Esophagus squamous epithelium (tissue), 5 donors: ENCODE results near the gene SIX2. TPM values are rescaled to one million over a fixed set of nuclear protein-coding genes. Genes with fewer than 3 reads are reported as not detected.

Experiments
- DNase-seq: peaks from one replicate; lab custom pipeline; 2025; lab: John Stamatoyannopoulos, UW
- H3K27ac ChIP-seq, 4 donors: fragments of 200-600 bp; sonication (generic); one replicate each; pipeline ENCODE4 v1.5.1; 2016 to 2019; ENCODE audit warnings: mild to moderate bottlenecking in 1 of 4
- H3K27me3 ChIP-seq, 4 donors: fragments of 200-600 bp; sonication (generic); 1 replicate in 3 of 4; 2 replicates in 1 of 4; pipeline versions ENCODE4 v1.5.1 to v1.6.0; 2017 to 2021; ENCODE audit warnings: antibody characterized with exemption in 1 of 4
- H3K36me3 ChIP-seq, 3 donors: fragments of 200-600 bp; sonication (generic); one replicate each; pipeline ENCODE4 v1.5.1; 2016 to 2019
- H3K4me1 ChIP-seq, 3 donors: fragments of 200-600 bp; sonication (generic); one replicate each; pipeline ENCODE4 v1.5.1; 2017 to 2019
- H3K4me3 ChIP-seq, 4 donors: fragments of 200-600 bp; sonication (generic); 1 replicate in 3 of 4; 2 replicates in 1 of 4; pipeline ENCODE4 v1.5.1; 2016 to 2019; ENCODE audit warnings: mild to moderate bottlenecking in 2 of 4, moderate library complexity in 1 of 4
- H3K9me3 ChIP-seq, 3 donors: fragments of 200-600 bp; sonication (generic); one replicate each; pipeline ENCODE4 v1.5.1; 2016 to 2019
- POLR2A ChIP-seq, 4 donors: fragments of 450-650 bp; IDR thresholded peaks; one replicate each; pipeline ENCODE4 v1.6.1; 2017; ENCODE audit warnings: antibody characterized with exemption in 4 of 4, mild to moderate bottlenecking in 4 of 4, moderate library complexity in 3 of 4
- WGBS, 2 donors: methylation state at CpG; one replicate each; pipeline ENCODE4 v1.1.5; 2018; 5-methylcytosine and 5-hydroxymethylcytosine counted together
- intact Hi-C: fragments of 100-400 bp; cut with DNase I; formaldehyde crosslinking; loops from one replicate; pipeline ENCODE4 v1.15.0; 2022
- total RNA-seq, 4 donors: library from RNA; depleted of rRNA; stranded (reverse); fragments of >200 nt; gene quantifications; one replicate each; pipeline ENCODE4 v1.1.0, GENCODE V29; 2016
- TF ChIP-seq, protein P1 (sequence below), 6 experiments: fragments of 450-650 bp in 4 of 6; fragments of 200-600 bp in 2 of 6; sonication (generic) in 2 of 6; IDR thresholded peaks; one replicate each; pipeline ENCODE4 v1.5.1; 2016 to 2019; ENCODE audit warnings: antibody characterized with exemption in 6 of 6, mild to moderate bottlenecking in 4 of 6, moderate library complexity in 4 of 6
- donor health status: DM: yes; HTN: yes; CAD: no.

SIX2 gene
- total RNA-seq, 4 donors from 2014 or later: 0.19 TPM; not detected in 3

DNA sequence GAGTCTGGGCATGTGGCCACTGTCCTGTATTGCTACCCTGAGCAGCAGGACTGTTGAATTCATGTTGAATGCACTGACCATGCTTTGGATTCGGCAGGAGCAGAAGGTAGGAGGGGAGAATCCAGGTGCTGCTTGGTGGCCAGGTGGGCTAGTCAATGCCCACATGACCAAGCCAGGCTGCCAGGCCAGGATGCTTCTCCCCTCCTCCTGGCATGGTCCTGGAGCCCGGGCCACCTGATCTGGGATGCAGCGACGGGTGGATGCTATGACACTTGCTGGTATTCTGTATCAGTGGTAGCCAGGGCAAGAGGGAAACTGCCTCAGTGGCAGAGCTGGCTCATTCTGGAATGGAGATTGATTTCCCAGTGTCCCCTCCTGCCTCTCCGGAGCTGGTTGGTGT is 14.8 kb upstream of the SIX2 start:
- WGBS, 2 donors: 79 to 85% methylated on average over 4 to 5 of the region's 5 CpGs
- TF ChIP-seq POLR2A (IDR thresholded peaks at IDR 0.05): no peak
- TF ChIP-seq, protein P1, sequence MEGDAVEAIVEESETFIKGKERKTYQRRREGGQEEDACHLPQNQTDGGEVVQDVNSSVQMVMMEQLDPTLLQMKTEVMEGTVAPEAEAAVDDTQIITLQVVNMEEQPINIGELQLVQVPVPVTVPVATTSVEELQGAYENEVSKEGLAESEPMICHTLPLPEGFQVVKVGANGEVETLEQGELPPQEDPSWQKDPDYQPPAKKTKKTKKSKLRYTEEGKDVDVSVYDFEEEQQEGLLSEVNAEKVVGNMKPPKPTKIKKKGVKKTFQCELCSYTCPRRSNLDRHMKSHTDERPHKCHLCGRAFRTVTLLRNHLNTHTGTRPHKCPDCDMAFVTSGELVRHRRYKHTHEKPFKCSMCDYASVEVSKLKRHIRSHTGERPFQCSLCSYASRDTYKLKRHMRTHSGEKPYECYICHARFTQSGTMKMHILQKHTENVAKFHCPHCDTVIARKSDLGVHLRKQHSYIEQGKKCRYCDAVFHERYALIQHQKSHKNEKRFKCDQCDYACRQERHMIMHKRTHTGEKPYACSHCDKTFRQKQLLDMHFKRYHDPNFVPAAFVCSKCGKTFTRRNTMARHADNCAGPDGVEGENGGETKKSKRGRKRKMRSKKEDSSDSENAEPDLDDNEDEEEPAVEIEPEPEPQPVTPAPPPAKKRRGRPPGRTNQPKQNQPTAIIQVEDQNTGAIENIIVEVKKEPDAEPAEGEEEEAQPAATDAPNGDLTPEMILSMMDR (IDR thresholded peaks at IDR 0.05): no peak
- H3K4me3 ChIP-seq: no peak overlapping the region
- peaks cover 0 to 7% (median 0%) of the 10 kb centered on the region in 3 donors for H3K4me1 ChIP-seq
- no peak overlapping the region for H3K27ac ChIP-seq
- H3K36me3 ChIP-seq: no peaks in the 10 kb centered on the region
- H3K9me3 ChIP-seq: no peaks in the 10 kb centered on the region
- intact Hi-C loops: no loop called here
- H3K27me3 ChIP-seq: peaks cover 0 to 62% (median 0%) of the 10 kb centered on the region in 4 donors
- DNase-seq: no peak

DNA sequence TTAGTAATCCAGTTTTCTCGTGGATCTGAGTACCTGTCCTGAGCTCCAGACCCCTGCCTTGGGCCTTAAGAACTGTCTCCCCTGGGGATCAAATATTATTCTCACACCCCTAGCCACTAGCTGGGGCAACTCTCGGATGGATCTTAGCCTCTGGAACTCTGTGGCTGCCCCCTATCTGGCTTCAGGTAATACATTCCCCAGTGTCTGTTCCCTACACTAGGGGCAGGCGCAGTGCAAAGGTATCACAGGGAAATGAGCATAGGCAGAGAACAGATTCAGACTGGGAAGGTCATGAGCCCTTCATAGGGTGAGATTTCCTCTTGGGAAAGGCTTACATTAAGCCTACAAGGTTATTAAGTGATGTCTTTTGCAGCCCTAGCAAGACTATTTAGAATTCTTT is 11.2 kb upstream of the SIX2 start:
- DNase-seq: no peak
- 75 to 87% methylated on average over 3 of the region's 3 CpGs for WGBS, 2 donors
- intact Hi-C loops: no loop called here
- no peak overlapping the region for H3K27ac ChIP-seq
- no peaks in the 10 kb centered on the region for H3K9me3 ChIP-seq
- H3K27me3 ChIP-seq: peaks cover 0 to 73% (median 0%) of the 10 kb centered on the region in 4 donors
- H3K36me3 ChIP-seq: no peaks in the 10 kb centered on the region
- no peak for TF ChIP-seq POLR2A (IDR thresholded peaks at IDR 0.05)
- TF ChIP-seq, protein P1 (IDR thresholded peaks at IDR 0.05): no peak
- no peak overlapping the region for H3K4me3 ChIP-seq
- H3K4me1 ChIP-seq: peaks cover 0 to 7% (median 0%) of the 10 kb centered on the region in 3 donors

DNA sequence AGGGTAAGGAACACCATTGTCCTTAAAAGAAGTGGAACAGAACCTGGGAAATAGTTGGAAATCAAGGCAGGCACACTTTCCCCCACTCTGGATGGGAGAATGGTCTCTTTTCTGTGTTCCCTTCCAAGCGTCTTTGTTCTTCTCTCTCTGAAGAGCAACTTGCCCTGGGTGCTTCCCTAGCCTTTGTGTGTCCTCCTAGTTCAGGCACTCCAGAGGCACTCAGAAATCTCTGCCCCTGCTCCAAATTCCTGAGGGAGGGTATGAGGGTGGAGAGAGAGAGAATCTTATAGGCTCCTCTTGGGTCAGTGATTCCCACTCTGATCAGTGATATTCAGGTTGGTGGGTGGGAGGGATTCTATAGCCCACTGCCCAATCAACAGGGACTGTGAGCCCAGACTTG is 8.8 kb upstream of the SIX2 start:
- Histone ChIP-seq H3K27me3 (peaks cover 9 to 92% (median 13%) of the 10 kb centered on the region in 4 donors), H3K9me3 (no peaks in the 10 kb centered on the region), H3K36me3 (no peaks in the 10 kb centered on the region), H3K4me3 (no peak overlapping the region), H3K27ac (no peak overlapping the region), H3K4me1 (peaks cover 9 to 16% (median 11%) of the 10 kb centered on the region in 3 donors)
- intact Hi-C loops: no loop called here
- TF ChIP-seq, protein P1 (IDR thresholded peaks at IDR 0.05): no peak
- no peak for TF ChIP-seq POLR2A (IDR thresholded peaks at IDR 0.05)
- DNase-seq: no peak
- WGBS, 2 donors: 64 to 73% methylated on average over 1 of the region's 1 CpG

DNA sequence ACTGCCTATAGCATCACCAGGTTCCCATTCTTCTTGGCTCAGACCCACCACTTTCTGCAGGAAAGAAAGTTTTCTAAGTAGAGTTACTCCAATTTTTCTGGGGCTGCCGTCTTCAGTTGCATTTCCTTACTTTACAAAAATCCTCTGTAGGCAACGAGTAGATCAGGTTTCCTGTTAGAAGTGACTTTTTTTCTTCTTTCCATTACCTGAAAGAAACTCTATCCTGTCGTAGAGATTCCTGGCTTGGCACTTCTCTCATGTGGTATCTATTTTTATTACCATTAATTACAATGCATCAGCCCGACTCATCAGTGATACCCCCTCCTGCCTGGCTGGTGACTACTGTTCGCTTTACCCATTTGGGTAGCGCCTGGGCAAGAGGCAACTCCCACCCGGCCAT is 5.6 kb upstream of the SIX2 start:
- Histone ChIP-seq H3K4me3 (no peak overlapping the region), H3K9me3 (no peaks in the 10 kb centered on the region), H3K27ac (no peak overlapping the region), H3K4me1 (peaks cover 13 to 35% (median 19%) of the 10 kb centered on the region in 3 donors), H3K27me3 (peaks cover 17 to 97% (median 29%) of the 10 kb centered on the region in 4 donors), H3K36me3 (no peaks in the 10 kb centered on the region)
- WGBS, 2 donors: 74 to 75% methylated on average over 7 of the region's 7 CpGs
- intact Hi-C loops: no loop called here
- TF ChIP-seq, protein P1 (IDR thresholded peaks at IDR 0.05): no peak
- TF ChIP-seq POLR2A (IDR thresholded peaks at IDR 0.05): no peak
- no peak for DNase-seq

DNA sequence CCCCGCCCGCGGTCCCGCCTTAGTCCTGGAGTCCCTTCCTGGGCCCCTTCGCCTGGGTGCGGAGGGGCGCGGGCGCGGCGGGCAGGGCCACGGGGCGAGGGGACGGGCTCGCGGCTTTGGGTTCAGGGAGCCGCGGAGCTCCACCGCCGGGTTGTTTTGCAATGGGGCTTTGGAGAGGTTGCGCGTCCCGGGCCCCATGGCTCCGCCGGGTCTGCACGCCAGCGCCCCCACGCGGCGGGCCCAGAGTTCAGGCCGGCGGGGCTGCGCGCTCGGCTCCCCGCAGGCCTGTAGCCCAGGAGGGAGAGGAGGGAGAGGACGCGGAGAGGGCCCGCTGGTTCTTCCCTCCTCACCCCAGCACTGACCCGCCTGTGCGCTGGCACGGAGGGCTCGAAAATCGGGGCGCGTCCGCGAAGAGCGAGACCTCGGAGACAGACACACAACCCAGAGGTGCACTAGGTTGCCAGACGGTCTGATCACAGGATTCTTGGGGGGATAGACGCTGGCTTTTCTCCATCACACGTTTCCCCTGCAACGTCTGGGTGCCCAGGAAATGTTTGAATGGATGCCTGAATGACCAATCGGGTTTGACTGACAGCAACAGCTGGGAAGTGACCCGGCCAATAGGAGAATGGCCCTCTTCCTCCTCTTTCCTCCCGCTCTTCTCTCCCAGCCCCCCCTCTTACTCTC is 4.9 kb upstream of the SIX2 start:
- DNase-seq: no peak
- Histone ChIP-seq H3K4me3 (peak overlapping the region; percentile 11 to 66 (median 30)), H3K27ac (no peak overlapping the region), H3K36me3 (no peaks in the 10 kb centered on the region), H3K9me3 (no peaks in the 10 kb centered on the region), H3K4me1 (peaks cover 14 to 42% (median 19%) of the 10 kb centered on the region in 3 donors), H3K27me3 (peaks cover 17 to 99% (median 31%) of the 10 kb centered on the region in 4 donors)
- 7 to 36% methylated on average over 5 to 16 of the region's 57 CpGs for WGBS, 2 donors
- intact Hi-C loops: no loop called here
- no peak for TF ChIP-seq POLR2A (IDR thresholded peaks at IDR 0.05)
- TF ChIP-seq, protein P1 (IDR thresholded peaks at IDR 0.05): peak; percentile 13 to 55 (median 51)
